Neuronal stem cell (in vitro differentiated cells): Measurements from ENCODE around the gene SPOP.
"Not testable (repeated sequence)": the region's sequence is repeated elsewhere in the genome, so short reads cannot be mapped to it uniquely, and the experiment has no call there.

Source experiments
- DNase-seq: peaks from one replicate; pipeline ENCODE4 v3.0.0-alpha.2; 2013; ENCODE audit warnings: low spot score
- H2AFZ ChIP-seq: one replicate; pipeline ENCODE4 v1.6.1; 2013; ENCODE audit warnings: mild to moderate bottlenecking, low read length, inconsistent platforms
- H2AK5ac ChIP-seq: 2 replicates; pipeline ENCODE4 v1.6.1; 2013; ENCODE audit warnings: low read depth, mild to moderate bottlenecking, inconsistent platforms, low read length, moderate library complexity, mixed read lengths
- H2BK120ac ChIP-seq: 2 replicates; pipeline ENCODE4 v1.6.1; 2013; ENCODE audit warnings: low read depth, mild to moderate bottlenecking, inconsistent platforms, low read length, moderate library complexity, mixed read lengths
- H2BK12ac ChIP-seq: one replicate; pipeline ENCODE4 v1.6.1; 2013; ENCODE audit warnings: low read length, inconsistent platforms
- H2BK15ac ChIP-seq: 2 replicates; pipeline ENCODE4 v1.6.1; 2013; ENCODE audit warnings: mild to moderate bottlenecking, low read length, inconsistent platforms, mixed read lengths
- H2BK5ac ChIP-seq: one replicate; pipeline ENCODE4 v1.6.1; 2013; ENCODE audit warnings: inconsistent platforms, mild to moderate bottlenecking, low read length, moderate library complexity
- H3K14ac ChIP-seq: one replicate; pipeline ENCODE4 v1.6.1; 2013; ENCODE audit warnings: low read length, inconsistent platforms
- H3K18ac ChIP-seq: 2 replicates; pipeline ENCODE4 v1.6.1; 2013; ENCODE audit warnings: low read length, inconsistent platforms
- H3K23ac ChIP-seq: 2 replicates; pipeline ENCODE4 v1.6.1; 2013; ENCODE audit warnings: low read depth, mild to moderate bottlenecking, mixed read lengths, low read length, inconsistent platforms; ENCODE audit not compliant: poor library complexity
- H3K27ac ChIP-seq: replicated peaks from 3 replicates; pipeline ENCODE4 v1.5.1; 2013; ENCODE audit warnings: low read length, inconsistent platforms
- H3K27me3 ChIP-seq, 3 experiments: 2 replicates each; pipeline ENCODE4 v1.6.1; 2013; ENCODE audit warnings: low read length in 3 of 3, mild to moderate bottlenecking in 2 of 3, inconsistent platforms in 1 of 3, low read depth in 1 of 3, mixed read lengths in 1 of 3, moderate library complexity in 1 of 3; ENCODE audit not compliant: control insufficient read depth in 3 of 3, insufficient read depth in 3 of 3
- H3K36me3 ChIP-seq, 2 donors: replicated peaks in 1 of 2; 2 replicates each; pipeline ENCODE4 v1.6.1; 2013; ENCODE audit warnings: low read length in 2 of 2; ENCODE audit not compliant: control insufficient read depth in 2 of 2, insufficient read depth in 2 of 2
- H3K4ac ChIP-seq: 2 replicates; pipeline ENCODE4 v1.6.1; 2013; ENCODE audit warnings: inconsistent platforms, mild to moderate bottlenecking, low read length, moderate library complexity
- H3K4me1 ChIP-seq, 2 donors: 1 replicate in 1 of 2; 2 replicates in 1 of 2; pipeline ENCODE4 v1.6.1; 2013; ENCODE audit warnings: low read length in 2 of 2, low read depth in 1 of 2; ENCODE audit not compliant: control insufficient read depth in 2 of 2, insufficient read depth in 1 of 2
- H3K4me2 ChIP-seq: one replicate; pipeline ENCODE4 v1.6.1; 2013; ENCODE audit warnings: mild to moderate bottlenecking, low read length, inconsistent platforms; ENCODE audit not compliant: insufficient read depth, poor library complexity, severe bottlenecking
- H3K4me3 ChIP-seq, 2 donors: 2 replicates each; pipeline ENCODE4 v1.5.1; 2013; ENCODE audit warnings: low read length in 2 of 2, mild to moderate bottlenecking in 2 of 2, inconsistent platforms in 1 of 2, moderate library complexity in 1 of 2
- H3K79me1 ChIP-seq: one replicate; pipeline ENCODE4 v1.6.1; 2013; ENCODE audit warnings: low read depth, mild to moderate bottlenecking, inconsistent platforms, low read length, moderate library complexity
- H3K9ac ChIP-seq: one replicate; pipeline ENCODE4 v1.6.1; 2013; ENCODE audit warnings: mild to moderate bottlenecking, low read depth, low read length, inconsistent platforms; ENCODE audit not compliant: poor library complexity
- H3K9me3 ChIP-seq, 2 donors: replicated peaks in 1 of 2; 2 replicates each; pipeline versions ENCODE3 to v1.6.1; 2013; ENCODE audit warnings: low read length in 2 of 2, mild to moderate bottlenecking in 2 of 2, inconsistent platforms in 1 of 2, low read depth in 1 of 2, mixed read lengths in 1 of 2, moderate library complexity in 1 of 2; ENCODE audit not compliant: control insufficient read depth in 2 of 2, insufficient read depth in 1 of 2
- H4K8ac ChIP-seq: one replicate; pipeline ENCODE4 v1.6.1; 2013; ENCODE audit warnings: low read depth, mild to moderate bottlenecking, inconsistent platforms, low read length, moderate library complexity
- H4K91ac ChIP-seq: one replicate; pipeline ENCODE4 v1.6.1; 2013; ENCODE audit warnings: low read length, low read depth, mild to moderate bottlenecking, inconsistent platforms; ENCODE audit not compliant: poor library complexity
- whole genome bisulfite sequencing, 2 donors: extraction: QIAGEN DNeasy Blood & Tissue Kit; methylation state at CpG; one replicate each; pipeline ENCODE4 v1.1.7; 2013; ENCODE audit warnings: missing lambda C conversion rate in 2 of 2, mixed read lengths in 1 of 2; ENCODE audit not compliant: insufficient read length in 2 of 2, insufficient replicate concordance in 1 of 2; ENCODE audit errors: extremely low coverage in 2 of 2; 5-methylcytosine and 5-hydroxymethylcytosine counted together

Gene SPOP

DNA sequence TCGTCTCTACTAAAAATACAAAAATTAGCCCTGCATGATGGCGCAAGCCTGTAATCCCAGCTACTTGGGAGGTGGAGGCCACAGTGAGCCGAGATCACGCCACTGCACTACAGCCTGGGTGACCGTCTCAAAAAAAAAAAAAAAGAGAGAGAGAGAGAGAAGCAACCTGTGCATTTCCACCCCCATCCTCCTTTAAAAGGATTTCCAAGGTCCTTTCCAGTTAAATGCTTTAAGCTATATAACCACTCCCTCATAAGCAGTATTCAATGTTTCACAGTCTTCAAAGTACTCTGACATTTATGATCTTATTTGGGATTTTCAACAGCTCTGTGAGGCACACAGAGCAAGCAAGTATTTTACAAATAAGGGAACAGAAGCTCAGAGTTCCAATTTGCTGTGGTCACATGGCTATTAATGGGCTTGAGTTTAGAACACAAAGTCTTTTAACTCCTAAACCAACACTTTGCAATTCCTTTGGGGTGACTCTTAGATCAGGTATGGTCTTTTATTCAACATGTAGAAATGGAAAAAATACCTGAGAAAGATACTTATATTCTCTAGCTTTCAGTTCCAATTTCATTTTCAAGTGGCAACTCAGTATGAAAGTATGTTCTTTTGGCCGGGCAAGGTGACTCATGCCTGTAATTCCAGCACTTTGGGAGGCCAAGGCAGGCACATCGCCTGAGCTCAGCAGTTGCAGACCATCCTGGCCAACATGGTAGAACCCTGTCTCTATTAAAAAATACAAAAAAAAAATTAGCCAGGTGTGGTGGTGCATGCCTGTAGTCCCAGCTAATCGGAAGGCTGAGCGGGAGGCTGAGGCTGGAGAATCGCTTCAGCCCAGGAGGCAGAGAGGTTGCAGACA, 31.3 kb downstream of the SPOP start:
- H2AK5ac ChIP-seq, result no peak overlapping the region

DNA sequence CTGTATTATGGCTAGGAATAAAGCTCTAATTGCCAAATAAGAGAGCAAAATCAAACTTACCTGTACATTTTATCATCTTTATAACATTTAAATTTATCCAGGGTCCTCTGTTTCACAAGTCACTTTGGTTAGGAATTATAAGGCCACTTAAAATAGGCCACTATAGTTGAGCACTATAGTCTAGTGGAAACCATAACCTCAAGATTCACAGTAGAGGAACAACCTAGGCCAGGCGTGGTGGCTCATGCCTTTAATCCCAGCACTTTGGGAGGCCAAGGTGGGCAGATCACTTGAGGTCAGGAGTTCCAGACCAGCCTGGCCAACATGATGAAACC, 31.9 kb downstream of the SPOP start:
- not testable (repeated sequence) for H3K4me3 ChIP-seq, H3K27ac ChIP-seq, H3K27me3 ChIP-seq, H3K79me1 ChIP-seq, H3K14ac ChIP-seq, H2AK5ac ChIP-seq, H3K9ac ChIP-seq, H3K4me2 ChIP-seq, H3K4me1 ChIP-seq, H3K9me3 ChIP-seq, H3K23ac ChIP-seq, H3K36me3 ChIP-seq, H2BK15ac ChIP-seq, H2AFZ ChIP-seq, DNase-seq, H3K18ac ChIP-seq, H4K8ac ChIP-seq, H4K91ac ChIP-seq, H3K4ac ChIP-seq, H2BK120ac ChIP-seq, H2BK12ac ChIP-seq, H2BK5ac ChIP-seq
- WGBS, 2 donors, result no CpG with 5 or more reads among the region's 1 CpG

More for the DNA sequence above, 31.3 kb downstream of the SPOP start:
- H3K36me3 ChIP-seq, result no peaks in the 10 kb centered on the region
- no peak overlapping the region for H3K4ac ChIP-seq
- H3K14ac ChIP-seq, result no peak overlapping the region
- no peak overlapping the region for H2BK15ac ChIP-seq
- H3K9ac ChIP-seq, result no peak overlapping the region
- no peak overlapping the region for H2AFZ ChIP-seq
- WGBS, 2 donors, result no CpG with 5 or more reads among the region's 10 CpGs
- no peak overlapping the region for H4K8ac ChIP-seq
- no peak overlapping the region for H3K18ac ChIP-seq
- H3K23ac ChIP-seq, result no peak overlapping the region
- no peak overlapping the region for H4K91ac ChIP-seq
- no peak for DNase-seq
- H3K9me3 ChIP-seq, result no peaks in the 10 kb centered on the region
- no peak overlapping the region for H2BK5ac ChIP-seq
- peaks cover 0 to 2% of the 10 kb centered on the region in 2 donors for H3K4me1 ChIP-seq
- no peaks in the 10 kb centered on the region for H3K27me3 ChIP-seq
- H3K4me3 ChIP-seq, result no peak overlapping the region
- no peak overlapping the region for H3K4me2 ChIP-seq
- H2BK12ac ChIP-seq, result no peak overlapping the region
- H2BK120ac ChIP-seq, result no peak overlapping the region
- peaks cover 2% of the 10 kb centered on the region for H3K79me1 ChIP-seq
- no peak overlapping the region for H3K27ac ChIP-seq

DNA sequence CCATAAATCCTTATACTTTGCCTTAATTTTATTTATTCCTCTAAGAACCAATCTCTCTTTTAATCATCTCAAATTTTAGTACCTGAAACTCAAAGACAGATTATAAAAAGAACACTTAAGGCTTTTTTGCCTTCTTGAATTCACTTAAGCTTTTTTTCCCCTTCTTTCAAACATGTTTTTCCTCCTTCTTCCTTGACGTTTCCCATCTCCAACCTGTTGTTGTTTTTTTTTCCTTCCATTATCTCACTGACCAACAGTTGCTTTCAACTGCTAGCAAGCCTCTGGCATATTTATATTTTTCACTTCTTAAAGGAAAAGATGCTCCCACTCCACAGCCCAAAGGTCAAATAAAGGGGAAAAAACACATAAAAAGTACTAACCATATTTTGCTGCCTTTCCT, 32.2 kb downstream of the SPOP start:
- no peak overlapping the region for H3K27ac ChIP-seq
- no peak overlapping the region for H3K23ac ChIP-seq
- H4K8ac ChIP-seq, result no peak overlapping the region
- H3K36me3 ChIP-seq, result no peaks in the 10 kb centered on the region
- H3K79me1 ChIP-seq, result peaks cover 2% of the 10 kb centered on the region
- H4K91ac ChIP-seq, result no peak overlapping the region
- H3K4ac ChIP-seq, result no peak overlapping the region
- H2AFZ ChIP-seq, result no peak overlapping the region
- no peak overlapping the region for H3K4me2 ChIP-seq
- no peak overlapping the region for H2AK5ac ChIP-seq
- H2BK5ac ChIP-seq, result no peak overlapping the region
- H3K4me3 ChIP-seq, result no peak overlapping the region
- H3K4me1 ChIP-seq, result peaks cover 0 to 2% of the 10 kb centered on the region in 2 donors
- no peaks in the 10 kb centered on the region for H3K27me3 ChIP-seq
- H2BK12ac ChIP-seq, result no peak overlapping the region
- no peak overlapping the region for H3K9ac ChIP-seq
- H3K9me3 ChIP-seq, result no peaks in the 10 kb centered on the region
- no CpG with 5 or more reads among the region's 1 CpG for WGBS, 2 donors
- H2BK120ac ChIP-seq, result no peak overlapping the region
- H3K18ac ChIP-seq, result no peak overlapping the region
- no peak overlapping the region for H3K14ac ChIP-seq
- no peak for DNase-seq
- H2BK15ac ChIP-seq, result no peak overlapping the region

DNA sequence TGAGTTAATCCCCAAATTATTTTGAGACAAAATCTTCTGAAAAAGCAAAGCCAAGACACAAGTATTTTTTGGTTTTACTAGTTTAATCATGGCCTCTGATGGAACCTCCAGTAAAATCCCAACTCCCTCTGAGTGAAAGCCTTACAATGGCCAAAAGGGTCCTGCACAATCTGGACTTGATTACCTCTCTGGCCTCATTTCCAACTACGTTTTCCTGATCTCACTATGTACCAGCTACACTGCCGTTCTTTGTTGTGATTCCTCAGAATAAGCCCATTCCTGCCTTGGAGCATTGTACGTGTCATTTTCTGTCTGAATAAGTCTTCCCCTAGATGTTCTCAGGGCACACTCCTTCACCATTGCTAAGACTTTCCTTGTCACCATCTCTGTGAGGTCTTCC, 37.3 kb downstream of the SPOP start:
- no peak overlapping the region for H3K23ac ChIP-seq
- no peak overlapping the region for H2AFZ ChIP-seq
- peak overlapping the region; percentile 58 for H3K14ac ChIP-seq
- no peak overlapping the region for H4K91ac ChIP-seq
- no peak overlapping the region for H2AK5ac ChIP-seq
- no CpG with 5 or more reads among the region's 3 CpGs for WGBS, 2 donors
- no peak overlapping the region for H3K4ac ChIP-seq
- no peaks in the 10 kb centered on the region for H3K36me3 ChIP-seq
- H3K4me2 ChIP-seq, result no peak overlapping the region
- H3K27me3 ChIP-seq, result no peaks in the 10 kb centered on the region
- H2BK12ac ChIP-seq, result no peak overlapping the region
- peaks cover 3 to 7% of the 10 kb centered on the region in 2 donors for H3K9me3 ChIP-seq
- H2BK5ac ChIP-seq, result no peak overlapping the region
- H3K9ac ChIP-seq, result no peak overlapping the region
- H3K27ac ChIP-seq, result no peak overlapping the region
- no peak overlapping the region for H2BK120ac ChIP-seq
- H3K4me1 ChIP-seq, result no peaks in the 10 kb centered on the region
- H2BK15ac ChIP-seq, result no peak overlapping the region
- DNase-seq, result no peak
- no peak overlapping the region for H4K8ac ChIP-seq
- no peaks in the 10 kb centered on the region for H3K79me1 ChIP-seq
- no peak overlapping the region for H3K4me3 ChIP-seq
- H3K18ac ChIP-seq, result no peak overlapping the region
